Prostate gland (tissue), 2 donors: ENCODE measurements around the gene LHPP.

Experiments used
- POLR2A ChIP-seq: fragments of 450-650 bp; IDR thresholded peaks from one replicate; pipeline ENCODE4 v1.6.1; 2016; ENCODE audit warnings: antibody characterized with exemption, mild to moderate bottlenecking
- TF ChIP-seq, protein P1 (sequence below), 4 experiments: fragments of 200-600 bp in 2 of 4; fragments of 450-650 bp in 2 of 4; sonication (generic) in 2 of 4; IDR thresholded peaks; 1 replicate in 3 of 4; 2 replicates in 1 of 4; pipeline ENCODE4 v1.5.1; 2016 to 2019; ENCODE audit warnings: antibody characterized with exemption in 4 of 4, mild to moderate bottlenecking in 2 of 4, moderate library complexity in 2 of 4

DNA sequence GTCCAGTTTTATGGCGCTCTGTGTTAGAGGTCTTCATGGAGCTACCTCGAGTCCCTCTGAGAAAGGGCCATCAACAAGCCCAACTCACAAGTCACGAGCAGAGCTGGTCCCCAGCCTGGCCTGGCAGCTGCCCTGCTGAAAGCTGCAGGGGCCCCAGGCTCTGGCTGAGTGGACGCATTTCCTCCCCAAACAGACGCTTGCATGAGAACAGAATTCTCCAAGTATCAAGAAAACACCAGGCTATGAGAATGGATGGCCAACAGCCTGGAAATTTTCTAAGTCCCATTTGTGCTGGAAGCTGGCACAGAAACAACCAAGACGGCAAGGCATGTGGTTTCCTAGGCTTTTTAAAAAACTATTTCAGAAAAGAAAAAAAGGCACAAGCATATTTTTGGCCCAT lies 167.8 kb downstream of the LHPP start:
- TF ChIP-seq POLR2A = no peak
- TF ChIP-seq, protein P1, sequence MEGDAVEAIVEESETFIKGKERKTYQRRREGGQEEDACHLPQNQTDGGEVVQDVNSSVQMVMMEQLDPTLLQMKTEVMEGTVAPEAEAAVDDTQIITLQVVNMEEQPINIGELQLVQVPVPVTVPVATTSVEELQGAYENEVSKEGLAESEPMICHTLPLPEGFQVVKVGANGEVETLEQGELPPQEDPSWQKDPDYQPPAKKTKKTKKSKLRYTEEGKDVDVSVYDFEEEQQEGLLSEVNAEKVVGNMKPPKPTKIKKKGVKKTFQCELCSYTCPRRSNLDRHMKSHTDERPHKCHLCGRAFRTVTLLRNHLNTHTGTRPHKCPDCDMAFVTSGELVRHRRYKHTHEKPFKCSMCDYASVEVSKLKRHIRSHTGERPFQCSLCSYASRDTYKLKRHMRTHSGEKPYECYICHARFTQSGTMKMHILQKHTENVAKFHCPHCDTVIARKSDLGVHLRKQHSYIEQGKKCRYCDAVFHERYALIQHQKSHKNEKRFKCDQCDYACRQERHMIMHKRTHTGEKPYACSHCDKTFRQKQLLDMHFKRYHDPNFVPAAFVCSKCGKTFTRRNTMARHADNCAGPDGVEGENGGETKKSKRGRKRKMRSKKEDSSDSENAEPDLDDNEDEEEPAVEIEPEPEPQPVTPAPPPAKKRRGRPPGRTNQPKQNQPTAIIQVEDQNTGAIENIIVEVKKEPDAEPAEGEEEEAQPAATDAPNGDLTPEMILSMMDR (IDR thresholded peaks at IDR 0.05) = no peak
